H9 (cell line): ENCODE results near the gene MTX3. TPM values are rescaled to one million over a fixed set of nuclear protein-coding genes. Genes with fewer than 3 reads are reported as not detected.

Experiments
- DNase-seq: peaks from one replicate; pipeline ENCODE4 v3.0.0-alpha.2; 2017
- H2AFZ ChIP-seq: one replicate; pipeline ENCODE4 v1.6.1; 2013; ENCODE audit warnings: mild to moderate bottlenecking, low read length, control low read depth, moderate library complexity
- H2AK5ac ChIP-seq: 2 replicates; pipeline ENCODE4 v1.6.1; 2013; ENCODE audit warnings: low read length, control low read depth, mixed read lengths; ENCODE audit not compliant: insufficient read length
- H2BK120ac ChIP-seq: one replicate; pipeline ENCODE4 v1.6.1; 2013; ENCODE audit warnings: low read depth, mild to moderate bottlenecking, low read length, control low read depth, inconsistent platforms; ENCODE audit not compliant: poor library complexity, severe bottlenecking
- H2BK12ac ChIP-seq: 2 replicates; pipeline ENCODE4 v1.6.1; 2013; ENCODE audit warnings: low read length, control low read depth, mixed read lengths, low read depth; ENCODE audit not compliant: insufficient read length
- H2BK15ac ChIP-seq: 2 replicates; pipeline ENCODE4 v1.6.1; 2013; ENCODE audit warnings: low read depth, low read length, control low read depth
- H2BK20ac ChIP-seq: one replicate; pipeline ENCODE4 v1.6.1; 2013; ENCODE audit warnings: low read depth, mild to moderate bottlenecking, low read length, control low read depth, inconsistent platforms; ENCODE audit not compliant: poor library complexity, severe bottlenecking
- H2BK5ac ChIP-seq: 2 replicates; pipeline ENCODE4 v1.6.1; 2013; ENCODE audit warnings: low read length, control low read depth, mixed read lengths; ENCODE audit not compliant: insufficient read length
- H3K14ac ChIP-seq: 2 replicates; pipeline ENCODE4 v1.6.1; 2013; ENCODE audit warnings: low read length, control low read depth; ENCODE audit not compliant: insufficient read depth
- H3K18ac ChIP-seq: 2 replicates; pipeline ENCODE4 v1.6.1; 2013; ENCODE audit warnings: low read depth, mild to moderate bottlenecking, mixed read lengths, low read length, control low read depth; ENCODE audit not compliant: insufficient read length
- H3K23ac ChIP-seq: 2 replicates; pipeline ENCODE4 v1.6.1; 2013; ENCODE audit warnings: low read length, control low read depth, mixed read lengths, low read depth; ENCODE audit not compliant: insufficient read length
- H3K23me2 ChIP-seq: 2 replicates; pipeline ENCODE4 v1.6.1; 2013; ENCODE audit warnings: low read depth, mild to moderate bottlenecking, mixed read lengths, low read length, control low read depth; ENCODE audit not compliant: insufficient read length, poor library complexity, severe bottlenecking
- H3K27ac ChIP-seq: 2 replicates; pipeline ENCODE4 v1.5.1; 2013; ENCODE audit warnings: low read length, control low read depth, mixed read lengths, low read depth; ENCODE audit not compliant: insufficient read length
- H3K27me3 ChIP-seq: 2 replicates; pipeline ENCODE4 v1.6.1; 2013; ENCODE audit warnings: low read length, control low read depth, inconsistent platforms; ENCODE audit not compliant: insufficient read depth
- H3K4ac ChIP-seq: 2 replicates; pipeline ENCODE4 v1.6.1; 2013; ENCODE audit warnings: low read depth, mild to moderate bottlenecking, control low read depth, inconsistent platforms, low read length, moderate library complexity
- H3K4me1 ChIP-seq: 2 replicates; pipeline ENCODE4 v1.6.1; 2013; ENCODE audit warnings: low read length, control low read depth, inconsistent platforms; ENCODE audit not compliant: insufficient read depth
- H3K4me2 ChIP-seq: 2 replicates; pipeline ENCODE4 v1.6.1; 2013; ENCODE audit warnings: low read length, control low read depth, mixed read lengths; ENCODE audit not compliant: insufficient read length, insufficient read depth
- H3K56ac ChIP-seq: 2 replicates; pipeline ENCODE4 v1.6.1; 2013; ENCODE audit warnings: low read depth, mild to moderate bottlenecking, mixed read lengths, low read length, control low read depth; ENCODE audit not compliant: insufficient read length
- H3K79me1 ChIP-seq: 2 replicates; pipeline ENCODE4 v1.6.1; 2013; ENCODE audit warnings: low read depth, mild to moderate bottlenecking, moderate library complexity, low read length, control low read depth, inconsistent platforms; ENCODE audit not compliant: insufficient read depth, poor library complexity, severe bottlenecking
- H3K79me2 ChIP-seq: 2 replicates; pipeline ENCODE4 v1.6.1; 2013; ENCODE audit warnings: low read length, control low read depth, inconsistent platforms; ENCODE audit not compliant: insufficient read depth
- H3K9ac ChIP-seq: 2 replicates; pipeline ENCODE4 v1.6.1; 2013; ENCODE audit warnings: low read length, control low read depth, mixed read lengths; ENCODE audit not compliant: insufficient read length; ENCODE audit errors: extremely low read depth
- H3K9me3 ChIP-seq: one replicate; pipeline ENCODE4 v1.6.1; 2013; ENCODE audit warnings: low read depth, low read length, inconsistent platforms; ENCODE audit not compliant: control insufficient read depth
- H3T11ph ChIP-seq: one replicate; pipeline ENCODE4 v1.6.1; 2013; ENCODE audit warnings: mild to moderate bottlenecking, low read length, control low read depth, inconsistent platforms
- H4K20me1 ChIP-seq: one replicate; pipeline ENCODE4 v1.6.1; 2013; ENCODE audit not compliant: control insufficient read depth, insufficient read length, insufficient read depth
- H4K5ac ChIP-seq: 2 replicates; pipeline ENCODE4 v1.6.1; 2013; ENCODE audit warnings: low read depth, mild to moderate bottlenecking, mixed read lengths, low read length, control low read depth; ENCODE audit not compliant: insufficient read length
- H4K8ac ChIP-seq: replicated peaks from 2 replicates; pipeline ENCODE4 v1.6.1; 2013; ENCODE audit warnings: low read length, control low read depth, mixed read lengths, low read depth; ENCODE audit not compliant: insufficient read length
- H4K91ac ChIP-seq: 2 replicates; pipeline ENCODE4 v1.6.1; 2013; ENCODE audit warnings: low read depth, mild to moderate bottlenecking, moderate library complexity, mixed read lengths, low read length, control low read depth; ENCODE audit not compliant: insufficient read length
- H3K27ac Mint-ChIP-seq, 3 experiments: 2 replicates in 2 of 3; 3 replicates in 1 of 3; pipeline ENCODE4 v1.8.0; 2020 to 2021; ENCODE audit warnings: mixed read lengths in 3 of 3, mild to moderate bottlenecking in 1 of 3, moderate library complexity in 1 of 3
- H3K27me3 Mint-ChIP-seq: 2 replicates; pipeline ENCODE4 v1.8.0; 2021; ENCODE audit warnings: low read depth, mild to moderate bottlenecking, moderate library complexity, mixed read lengths
- H3K36me3 Mint-ChIP-seq, 3 experiments: 2 replicates in 2 of 3; 3 replicates in 1 of 3; pipeline ENCODE4 v1.8.0; 2020 to 2021; ENCODE audit warnings: low read depth in 3 of 3, mixed read lengths in 3 of 3; ENCODE audit not compliant: insufficient read depth in 1 of 3
- H3K4me1 Mint-ChIP-seq, 2 experiments: 2 replicates each; pipeline ENCODE4 v1.8.0; 2020; ENCODE audit warnings: mixed read lengths in 2 of 2
- H3K4me3 Mint-ChIP-seq, 2 experiments: 2 replicates in 1 of 2; 3 replicates in 1 of 2; pipeline ENCODE4 v1.8.0; 2020 to 2021; ENCODE audit warnings: mild to moderate bottlenecking in 2 of 2, mixed read lengths in 2 of 2, moderate library complexity in 1 of 2
- H3K9me3 Mint-ChIP-seq, 2 experiments: 2 replicates in 1 of 2; 3 replicates in 1 of 2; pipeline ENCODE4 v1.8.0; 2020; ENCODE audit warnings: mild to moderate bottlenecking in 2 of 2, mixed read lengths in 2 of 2, moderate library complexity in 1 of 2
- CTCF ChIP-seq: fragments of 200-600 bp; sonication (generic); conservative IDR thresholded peaks from 3 replicates; pipeline ENCODE4 v1.8.0; 2021; ENCODE audit warnings: antibody characterized with exemption, mild to moderate bottlenecking
- WGBS: extraction: QIAGEN DNeasy Blood & Tissue Kit; methylation state at CpG from one replicate; pipeline ENCODE4 v1.1.7; 2013; ENCODE audit warnings: missing lambda C conversion rate, low lambda C conversion rate, mixed read lengths; ENCODE audit not compliant: insufficient read length; ENCODE audit errors: extremely low coverage; 5-methylcytosine and 5-hydroxymethylcytosine counted together
- total RNA-seq: library from RNA; stranded (reverse); gene quantifications from 2 replicates; pipeline ENCODE4 v1.2.1, GENCODE V29; 2021

MTX3 gene
- total RNA-seq, 1 experiment from 2014 or later = 24.1 TPM

GRCh38 chr5:79990205-79990597 is 861 bp downstream of the MTX3 start:
- Histone ChIP-seq H3K27me3 (no peaks in the 10 kb centered on the region), H3K18ac (no peak overlapping the region), H4K20me1 (no peaks in the 10 kb centered on the region), H3K23ac (no peak overlapping the region), H3K56ac (no peak overlapping the region), H2AK5ac (no peak overlapping the region), H2BK120ac (no peak overlapping the region), H2BK15ac (no peak overlapping the region), H3K4me1 (no peaks in the 10 kb centered on the region), H2AFZ (no peak overlapping the region), H4K5ac (no peak overlapping the region), H2BK20ac (no peak overlapping the region), H3K23me2 (peaks cover 6% of the 10 kb centered on the region), H3K27ac (peak overlapping the region; percentile 37), H2BK5ac (no peak overlapping the region), H3K4me2 (peak overlapping the region; percentile 65), H3K4ac (no peak overlapping the region), H3K79me1 (no peaks in the 10 kb centered on the region), H3K9me3 (no peaks in the 10 kb centered on the region), H4K91ac (no peak overlapping the region), H3K79me2 (no peaks in the 10 kb centered on the region), H3T11ph (no peak overlapping the region), H3K14ac (no peak overlapping the region), H3K9ac (peak overlapping the region; percentile 83), H4K8ac (no peak overlapping the region), H2BK12ac (no peak overlapping the region)
- peaks cover 13 to 16% of the 10 kb centered on the region in 2 experiments for H3K4me1 Mint-ChIP-seq
- peak overlapping the region; percentile 97 to 99 (median 98) for H3K27ac Mint-ChIP-seq
- WGBS = no CpG with 5 or more reads among the region's 6 CpGs
- H3K9me3 Mint-ChIP-seq = no peaks in the 10 kb centered on the region
- peaks cover 16% of the 10 kb centered on the region for H3K27me3 Mint-ChIP-seq
- DNase-seq = no peak
- H3K36me3 Mint-ChIP-seq = peaks cover 14 to 37% (median 36%) of the 10 kb centered on the region in 3 experiments
- TF ChIP-seq CTCF = no peak
- peak overlapping the region; percentile 88 to 94 for H3K4me3 Mint-ChIP-seq
